ENCODE results near the gene SMIM27.

Gene SMIM27

DNA sequence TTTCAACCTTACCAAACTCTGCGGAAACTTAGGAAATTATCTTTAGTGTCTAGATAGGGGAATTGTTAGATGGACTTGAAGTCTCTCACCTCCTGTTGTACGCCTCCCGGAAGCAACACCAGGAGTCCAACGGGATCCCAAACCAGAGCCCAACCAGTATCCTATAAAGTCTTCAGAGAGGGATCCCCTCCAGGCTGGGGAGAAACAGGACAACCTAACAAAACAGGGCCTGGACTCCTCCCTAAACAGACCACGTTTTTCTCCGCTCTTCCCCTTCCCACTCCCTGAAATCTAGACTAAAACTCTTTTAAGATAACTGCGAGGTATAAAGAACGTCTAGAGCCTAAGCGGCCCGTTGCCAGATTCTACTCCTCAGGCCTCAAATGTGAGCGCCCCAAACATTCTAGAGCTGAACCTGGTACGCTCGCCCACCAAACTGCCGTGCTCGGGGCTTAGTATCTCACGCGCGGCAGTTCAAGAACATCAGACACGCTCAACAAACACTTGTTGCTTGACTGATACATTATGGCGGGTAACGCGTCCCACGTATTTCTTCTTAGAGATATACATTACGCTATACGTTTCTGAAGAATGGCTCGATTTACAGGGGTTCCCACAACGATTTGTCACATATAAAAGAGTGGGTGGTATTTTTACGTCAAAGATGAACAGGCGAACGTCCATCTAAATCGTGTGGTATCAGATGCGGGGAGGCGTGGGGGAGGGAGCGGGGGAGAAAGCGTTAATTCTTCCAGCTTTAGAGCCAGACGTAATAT is 663 bp upstream of the SMIM27 start:
- DNase-seq (ENCODE audit: low read depth in 1 of 2, low spot score in 1 of 2): peak; percentile 32 to 47
- Histone ChIP-seq H3K27me3 (ENCODE audit: insufficient read depth, poor library complexity, severe bottlenecking) (no peaks in the 10 kb centered on the region), H3K27ac (replicated peaks) (peak overlapping the region; percentile 92), H3K4me3 (replicated peaks; ENCODE audit: insufficient read depth, low read length) (peak overlapping the region; percentile 78)
- TF ChIP-seq, protein P1, sequence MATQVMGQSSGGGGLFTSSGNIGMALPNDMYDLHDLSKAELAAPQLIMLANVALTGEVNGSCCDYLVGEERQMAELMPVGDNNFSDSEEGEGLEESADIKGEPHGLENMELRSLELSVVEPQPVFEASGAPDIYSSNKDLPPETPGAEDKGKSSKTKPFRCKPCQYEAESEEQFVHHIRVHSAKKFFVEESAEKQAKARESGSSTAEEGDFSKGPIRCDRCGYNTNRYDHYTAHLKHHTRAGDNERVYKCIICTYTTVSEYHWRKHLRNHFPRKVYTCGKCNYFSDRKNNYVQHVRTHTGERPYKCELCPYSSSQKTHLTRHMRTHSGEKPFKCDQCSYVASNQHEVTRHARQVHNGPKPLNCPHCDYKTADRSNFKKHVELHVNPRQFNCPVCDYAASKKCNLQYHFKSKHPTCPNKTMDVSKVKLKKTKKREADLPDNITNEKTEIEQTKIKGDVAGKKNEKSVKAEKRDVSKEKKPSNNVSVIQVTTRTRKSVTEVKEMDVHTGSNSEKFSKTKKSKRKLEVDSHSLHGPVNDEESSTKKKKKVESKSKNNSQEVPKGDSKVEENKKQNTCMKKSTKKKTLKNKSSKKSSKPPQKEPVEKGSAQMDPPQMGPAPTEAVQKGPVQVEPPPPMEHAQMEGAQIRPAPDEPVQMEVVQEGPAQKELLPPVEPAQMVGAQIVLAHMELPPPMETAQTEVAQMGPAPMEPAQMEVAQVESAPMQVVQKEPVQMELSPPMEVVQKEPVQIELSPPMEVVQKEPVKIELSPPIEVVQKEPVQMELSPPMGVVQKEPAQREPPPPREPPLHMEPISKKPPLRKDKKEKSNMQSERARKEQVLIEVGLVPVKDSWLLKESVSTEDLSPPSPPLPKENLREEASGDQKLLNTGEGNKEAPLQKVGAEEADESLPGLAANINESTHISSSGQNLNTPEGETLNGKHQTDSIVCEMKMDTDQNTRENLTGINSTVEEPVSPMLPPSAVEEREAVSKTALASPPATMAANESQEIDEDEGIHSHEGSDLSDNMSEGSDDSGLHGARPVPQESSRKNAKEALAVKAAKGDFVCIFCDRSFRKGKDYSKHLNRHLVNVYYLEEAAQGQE (IDR thresholded peaks at IDR 0.05; ENCODE audit: insufficient replicate concordance, low read depth): no peak
- TF ChIP-seq GABPA (IDR thresholded peaks at IDR 0.05; ENCODE audit: low read depth) (no peak), SPI1 (IDR thresholded peaks at IDR 0.05; ENCODE audit: borderline replicate concordance, low read depth) (no peak), POLR2AphosphoS5 (IDR thresholded peaks at IDR 0.05; ENCODE audit: low read depth) (no peak)
- TF ChIP-seq, protein P2, sequence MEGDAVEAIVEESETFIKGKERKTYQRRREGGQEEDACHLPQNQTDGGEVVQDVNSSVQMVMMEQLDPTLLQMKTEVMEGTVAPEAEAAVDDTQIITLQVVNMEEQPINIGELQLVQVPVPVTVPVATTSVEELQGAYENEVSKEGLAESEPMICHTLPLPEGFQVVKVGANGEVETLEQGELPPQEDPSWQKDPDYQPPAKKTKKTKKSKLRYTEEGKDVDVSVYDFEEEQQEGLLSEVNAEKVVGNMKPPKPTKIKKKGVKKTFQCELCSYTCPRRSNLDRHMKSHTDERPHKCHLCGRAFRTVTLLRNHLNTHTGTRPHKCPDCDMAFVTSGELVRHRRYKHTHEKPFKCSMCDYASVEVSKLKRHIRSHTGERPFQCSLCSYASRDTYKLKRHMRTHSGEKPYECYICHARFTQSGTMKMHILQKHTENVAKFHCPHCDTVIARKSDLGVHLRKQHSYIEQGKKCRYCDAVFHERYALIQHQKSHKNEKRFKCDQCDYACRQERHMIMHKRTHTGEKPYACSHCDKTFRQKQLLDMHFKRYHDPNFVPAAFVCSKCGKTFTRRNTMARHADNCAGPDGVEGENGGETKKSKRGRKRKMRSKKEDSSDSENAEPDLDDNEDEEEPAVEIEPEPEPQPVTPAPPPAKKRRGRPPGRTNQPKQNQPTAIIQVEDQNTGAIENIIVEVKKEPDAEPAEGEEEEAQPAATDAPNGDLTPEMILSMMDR (IDR thresholded peaks at IDR 0.05; ENCODE audit: insufficient read depth, low read length): no peak

DNA sequence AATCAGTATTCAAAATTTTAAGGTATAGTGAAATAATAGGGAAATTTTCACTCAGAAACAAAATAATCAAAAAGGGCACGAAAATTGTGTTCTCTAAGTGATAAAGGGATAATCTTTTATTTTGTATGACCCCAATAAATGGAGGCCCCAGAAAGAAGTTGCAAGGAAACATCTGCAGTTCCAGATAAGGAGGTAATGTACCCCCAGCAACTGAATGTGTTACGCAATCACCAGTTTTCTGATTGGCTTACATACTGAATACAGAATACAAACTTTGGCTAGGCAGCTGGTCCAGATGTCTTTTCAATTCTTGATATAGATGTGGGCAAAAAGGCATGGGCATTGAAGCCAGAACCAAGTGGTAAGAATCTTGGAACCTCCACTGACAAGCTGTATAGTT is 2.0 kb downstream of the SMIM27 start:
- H3K4me3 ChIP-seq (replicated peaks; ENCODE audit: insufficient read depth, low read length): no peak overlapping the region
- no peak overlapping the region for H3K27ac ChIP-seq (replicated peaks)
- peak in 1 of 2 experiments; percentile 11 for DNase-seq (ENCODE audit: low read depth in 1 of 2, low spot score in 1 of 2)
- no peak for TF ChIP-seq SPI1 (IDR thresholded peaks at IDR 0.05; ENCODE audit: borderline replicate concordance, low read depth)
- TF ChIP-seq, protein P2 (IDR thresholded peaks at IDR 0.05; ENCODE audit: insufficient read depth, low read length): no peak
- TF ChIP-seq, protein P1 (IDR thresholded peaks at IDR 0.05; ENCODE audit: insufficient replicate concordance, low read depth): no peak
- TF ChIP-seq GABPA (IDR thresholded peaks at IDR 0.05; ENCODE audit: low read depth): no peak
- no peak for TF ChIP-seq POLR2AphosphoS5 (IDR thresholded peaks at IDR 0.05; ENCODE audit: low read depth)
- no peaks in the 10 kb centered on the region for H3K27me3 ChIP-seq (ENCODE audit: insufficient read depth, poor library complexity, severe bottlenecking)

DNA sequence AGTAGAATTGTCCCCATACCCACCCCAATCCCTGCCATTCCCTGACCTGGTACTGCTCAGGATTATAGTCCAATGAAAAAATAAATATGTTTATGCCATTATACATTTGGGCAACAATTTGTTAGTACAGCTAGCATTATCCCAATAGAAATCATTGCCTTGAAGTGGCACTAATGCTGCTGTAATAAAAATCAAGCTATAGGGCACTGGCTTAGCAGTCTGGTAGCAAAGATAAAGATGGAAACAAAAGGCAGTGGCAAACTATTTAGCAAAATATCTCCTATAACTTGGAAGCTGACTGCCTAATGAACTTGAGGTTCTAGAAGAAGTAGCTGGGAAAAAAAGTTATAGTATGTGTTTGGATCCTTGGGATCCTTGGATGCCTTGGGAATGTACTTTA is 2.5 kb downstream of the SMIM27 start:
- Histone ChIP-seq H3K4me3 (replicated peaks; ENCODE audit: insufficient read depth, low read length) (no peak overlapping the region), H3K27me3 (ENCODE audit: insufficient read depth, poor library complexity, severe bottlenecking) (no peaks in the 10 kb centered on the region), H3K27ac (replicated peaks) (no peak overlapping the region)
- DNase-seq (ENCODE audit: low read depth in 1 of 2, low spot score in 1 of 2): no peak
- no peak for TF ChIP-seq POLR2AphosphoS5 (IDR thresholded peaks at IDR 0.05; ENCODE audit: low read depth)
- TF ChIP-seq, protein P2 (IDR thresholded peaks at IDR 0.05; ENCODE audit: insufficient read depth, low read length): no peak
